HepG2 (cell line): ENCODE results near the gene ZMYND8. TPM values are rescaled to one million over a fixed set of nuclear protein-coding genes. Genes with fewer than 3 reads are reported as not detected.

ENCODE experiments used
- ATAC-seq: fragments of 200-7000 bp; cut with Tn5 transposase; 3 replicates; pipeline ENCODE4 v1.9.1; 2020; ENCODE audit warnings: mild to moderate bottlenecking, moderate library complexity
- BruUV-seq: library from RNA; stranded (reverse); fragments of 400-500 nt; replicated peaks from 2 replicates; lab custom pipeline; 2021; lab: Mats Ljungman, UMichigan
- CTCF ChIA-PET: fragments of 300-600 bp; formaldehyde crosslinking; extraction: SDS; loops from one replicate; lab custom pipeline; 2021; ENCODE audit warnings: low total read pairs, inconsistent platforms, low intra/inter-chr PET ratio; lab: Yijun Ruan, JAX
- POLR2A ChIA-PET: fragments of 350-600 bp; sonication (Branson Sonifier 250); formaldehyde crosslinking; loops from one replicate; lab custom pipeline; 2020; ENCODE audit warnings: antibody characterized with exemption, inconsistent platforms; lab: Yijun Ruan, JAX
- DNase-seq: peaks from one replicate; pipeline ENCODE4 v3.0.0-alpha.2; 2015; ENCODE audit warnings: low spot score
- FAIRE-seq: peaks from 3 replicates; lab custom pipeline; 2011; peaks lifted over from hg19 to GRCh38; lab: Jason Lieb, UNC
- H2AFZ ChIP-seq: one replicate; pipeline ENCODE4 v1.6.1; 2011; ENCODE audit warnings: low read length, inconsistent platforms
- H3K27ac ChIP-seq: fragments of 300-600 bp; 3 replicates; pipeline ENCODE4 v1.8.0; 2011; ENCODE audit warnings: mixed run types, mild to moderate bottlenecking, mixed read lengths, low read length, inconsistent platforms; ENCODE audit not compliant: insufficient read depth; ENCODE audit errors: extremely low read length
- H3K27me3 ChIP-seq, 2 experiments: fragments of 200-600 bp in 1 of 2; 2 replicates in 1 of 2; 3 replicates in 1 of 2; pipeline versions ENCODE4 v1.6.0 to v1.8.0; 2011; ENCODE audit warnings: low read length in 2 of 2, mild to moderate bottlenecking in 2 of 2, moderate library complexity in 2 of 2, inconsistent platforms in 1 of 2; ENCODE audit not compliant: insufficient read depth in 2 of 2, control insufficient read depth in 1 of 2
- H3K36me3 ChIP-seq, 2 experiments: fragments of 200-600 bp in 1 of 2; replicated peaks in 1 of 2; 2 replicates in 1 of 2; 3 replicates in 1 of 2; pipeline versions ENCODE4 v1.5.1 to v1.8.0; 2011; ENCODE audit warnings: low read length in 2 of 2, inconsistent platforms in 1 of 2; ENCODE audit not compliant: insufficient read depth in 2 of 2, control insufficient read depth in 1 of 2
- H3K4me1 ChIP-seq: 2 replicates; pipeline ENCODE4 v1.5.1; 2012; ENCODE audit warnings: low read length, inconsistent platforms; ENCODE audit not compliant: insufficient read depth
- H3K4me2 ChIP-seq: 2 replicates; pipeline ENCODE4 v1.6.0; 2011; ENCODE audit warnings: low read depth, low read length, inconsistent platforms
- H3K4me3 ChIP-seq, 3 experiments: fragments of 200-600 bp in 1 of 3; sonication (generic), shearing (Covaris generic) in 1 of 3; replicated peaks in 1 of 3; 2 replicates each; pipeline ENCODE4 v1.5.1; 2011 to 2016; ENCODE audit warnings: low read length in 3 of 3, inconsistent platforms in 2 of 3, low read depth in 2 of 3, mild to moderate bottlenecking in 2 of 3, control low read depth in 1 of 3, mixed read lengths in 1 of 3; ENCODE audit not compliant: insufficient read depth in 1 of 3
- H3K79me2 ChIP-seq: one replicate; pipeline ENCODE4 v1.6.1; 2011; ENCODE audit warnings: low read length, inconsistent platforms; ENCODE audit not compliant: insufficient read depth
- H3K9ac ChIP-seq: 2 replicates; pipeline ENCODE4 v1.6.0; 2011; ENCODE audit warnings: mild to moderate bottlenecking, low read depth, low read length, inconsistent platforms; ENCODE audit not compliant: insufficient read depth
- H3K9me3 ChIP-seq: 2 replicates; pipeline ENCODE4 v1.5.1; 2012; ENCODE audit warnings: mild to moderate bottlenecking, low read length
- H4K20me1 ChIP-seq: 2 replicates; pipeline ENCODE4 v1.6.0; 2011; ENCODE audit warnings: inconsistent platforms, mild to moderate bottlenecking, low read length, moderate library complexity; ENCODE audit not compliant: insufficient read depth
- CREM ChIP-seq, 2 experiments: sonication (generic) in 1 of 2; formaldehyde crosslinking in 1 of 2; IDR thresholded peaks; 2 replicates each; pipeline versions ENCODE4 v1.4.0 to v1.6.1; 2016 to 2020; ENCODE audit warnings: antibody characterized with exemption in 1 of 2, mild to moderate bottlenecking in 1 of 2, missing genetic modification reagents in 1 of 2
- ERF ChIP-seq: IDR thresholded peaks from 2 replicates; pipeline ENCODE4 v1.6.1; 2018; ENCODE audit warnings: missing biosample characterization, missing genetic modification reagents
- HDAC2 ChIP-seq: sonication (generic); formaldehyde crosslinking; IDR thresholded peaks from 2 replicates; pipeline ENCODE4 v1.4.0; 2020; ENCODE audit warnings: missing genetic modification reagents
- HOXA9 ChIP-seq: sonication (generic); formaldehyde crosslinking; IDR thresholded peaks from 2 replicates; pipeline ENCODE4 v1.8.1; 2022; ENCODE audit warnings: missing genetic modification reagents, mild to moderate bottlenecking, moderate library complexity, borderline replicate concordance
- NFIB ChIP-seq: sonication (generic); formaldehyde crosslinking; IDR thresholded peaks from 2 replicates; pipeline ENCODE4 v1.9.0; 2021; ENCODE audit warnings: missing genetic modification reagents, mild to moderate bottlenecking, borderline replicate concordance
- NFIC ChIP-seq: IDR thresholded peaks from 2 replicates; pipeline ENCODE4 v1.6.1; 2012; ENCODE audit warnings: mild to moderate bottlenecking, low read length, inconsistent platforms
- PCBP1 ChIP-seq: fragments of 200-400 bp; formaldehyde crosslinking; IDR thresholded peaks from 2 replicates; pipeline ENCODE4 v1.6.1; 2017; ENCODE audit warnings: mild to moderate bottlenecking, low read depth, low read length, borderline replicate concordance
- TCF7 ChIP-seq: sonication (generic); IDR thresholded peaks from 2 replicates; pipeline ENCODE4 v1.6.1; 2016; ENCODE audit warnings: antibody characterized with exemption, low read depth
- TOE1 ChIP-seq: sonication (generic); formaldehyde crosslinking; IDR thresholded peaks from 2 replicates; pipeline ENCODE4 v1.4.0; 2020; ENCODE audit warnings: mild to moderate bottlenecking, missing genetic modification reagents
- ZMYM3 ChIP-seq: sonication (generic); formaldehyde crosslinking; IDR thresholded peaks from 2 replicates; pipeline ENCODE4 v1.5.1; 2020; ENCODE audit warnings: mild to moderate bottlenecking, missing genetic modification reagents
- ZNF660 ChIP-seq: sonication (generic); formaldehyde crosslinking; IDR thresholded peaks from 2 replicates; pipeline ENCODE4 v1.5.1; 2020; ENCODE audit warnings: mild to moderate bottlenecking, low read depth, missing genetic modification reagents, borderline replicate concordance
- ZNF709 ChIP-seq: sonication (generic); formaldehyde crosslinking; IDR thresholded peaks from 2 replicates; pipeline ENCODE4 v1.5.0; 2020; ENCODE audit warnings: mild to moderate bottlenecking, missing genetic modification reagents
- WGBS: methylation state at CpG from one replicate; pipeline ENCODE4 v1.1.6; 2017; ENCODE audit warnings: low lambda C conversion rate; 5-methylcytosine and 5-hydroxymethylcytosine counted together
- in situ Hi-C: cut with HindIII; loops from 2 replicates; pipeline ENCODE4 v1.10.0; 2017; ENCODE audit warnings: low pct_unique_long_range_greater_than_20kb; ENCODE audit not compliant: extremely low pct_ligation_motif_present
- intact Hi-C: fragments of 100-400 bp; cut with micrococcal nuclease; formaldehyde crosslinking; loops from one replicate; pipeline ENCODE4 v1.10.0; 2022; ENCODE audit not compliant: unreplicated experiment
- polyA plus RNA-seq, 8 experiments: library from polyadenylated mRNA; depleted of rRNA in 3 of 8; stranded (reverse) in 7 of 8; unstranded in 1 of 8; fragments of >200 nt; fragmentation: Illumina TruSeq in 4 of 8; extraction: Trizol in 4 of 8; gene quantifications; 2 replicates each; pipeline versions ENCODE4 v1.2.1 to v1.2.3, GENCODE V29; 2011 to 2016; ENCODE audit warnings: low read depth in 4 of 8, missing spikeins in 1 of 8, mixed read lengths in 1 of 8; ENCODE audit not compliant: insufficient read depth in 1 of 8
- total RNA-seq, 5 experiments: library from RNA; depleted of rRNA; stranded (reverse); fragments of >200 nt; fragmentation: Illumina TruSeq; extraction: Trizol; gene quantifications; 2 replicates each; pipeline ENCODE4 v1.2.3, GENCODE V29; 2016; ENCODE audit warnings: low read depth in 1 of 5
- TF ChIP-seq, protein P1 (sequence below): sonication (generic); formaldehyde crosslinking; IDR thresholded peaks from 2 replicates; pipeline ENCODE4 v1.4.0; 2020; ENCODE audit warnings: mild to moderate bottlenecking, missing genetic modification reagents
- TF ChIP-seq, protein P2 (sequence below): sonication (generic); formaldehyde crosslinking; IDR thresholded peaks from 2 replicates; pipeline ENCODE4 v1.4.0; 2020; ENCODE audit warnings: missing genetic modification reagents, borderline replicate concordance
- TF ChIP-seq, protein P3 (sequence below): sonication (generic); formaldehyde crosslinking; IDR thresholded peaks from 2 replicates; pipeline ENCODE4 v1.5.0; 2020; ENCODE audit warnings: mild to moderate bottlenecking, missing genetic modification reagents

The ZMYND8 gene
- total and polyA plus RNA-seq, 2 of the 13 experiments (the other 11 are each of a cell fraction or from before 2014, with no cell fraction given): 53.9 to 84.7 TPM

DNA sequence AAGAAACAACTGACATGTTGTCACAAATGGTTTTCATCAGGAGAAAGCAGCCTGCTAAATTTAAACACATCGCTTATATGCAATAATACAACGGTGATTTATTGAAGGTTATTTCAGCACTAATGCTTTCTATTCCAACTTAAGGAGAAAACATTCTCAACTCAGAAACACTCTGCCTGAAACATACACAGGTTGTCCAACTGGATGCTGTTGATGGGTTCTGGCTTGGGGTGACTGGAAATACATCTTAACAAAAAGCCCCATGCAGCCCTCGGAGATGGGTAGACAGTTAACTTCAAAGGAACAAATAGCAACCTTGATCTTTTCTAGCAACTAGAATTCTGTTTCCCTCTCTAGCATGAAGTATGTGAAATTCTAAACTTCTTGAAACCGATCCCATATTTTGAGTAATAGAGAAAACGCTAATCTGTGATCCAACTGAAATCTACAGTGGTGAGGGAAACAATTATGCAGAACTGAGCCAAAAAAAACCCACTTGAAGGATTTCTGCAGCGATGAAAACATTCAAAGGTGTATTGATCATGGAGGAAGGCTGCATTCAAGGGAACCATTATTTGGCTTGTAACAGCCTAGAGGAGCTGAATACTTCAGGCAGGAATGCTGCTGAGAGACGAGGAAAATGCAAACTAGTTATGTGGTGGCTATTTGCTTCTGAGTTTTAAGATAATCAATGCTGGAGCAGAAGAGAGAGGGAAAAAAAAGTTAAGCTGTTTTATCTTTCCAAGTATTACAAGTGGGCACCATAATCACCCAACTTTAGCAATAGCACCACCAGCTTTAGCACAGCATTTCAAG is 6.9 kb downstream of the ZMYND8 start:
- BruUV-seq: no TSS peak
- 89% methylated on average over 7 of the region's 7 CpGs for WGBS
- Histone ChIP-seq H3K36me3 (peaks cover 22 to 65% of the 10 kb centered on the region in 2 experiments), H4K20me1 (peaks cover 79% of the 10 kb centered on the region), H3K27me3 (no peaks in the 10 kb centered on the region; a peak in 1 of 5 replicates), H3K79me2 (peaks cover 100% of the 10 kb centered on the region), H3K27ac (peak overlapping the region; percentile 0), H2AFZ (no peak overlapping the region), H3K4me3 (peak overlapping the region in 1 of 3 experiments; percentile 73; a peak in 1 of 6 replicates), H3K9me3 (no peaks in the 10 kb centered on the region), H3K4me1 (peaks cover 98% of the 10 kb centered on the region), H3K4me2 (peak overlapping the region; percentile 91), H3K9ac (peak overlapping the region; percentile 1; the same call in 1 of the 2 replicates)
- FAIRE-seq: no peak
- ChIA-PET CTCF (no interaction called here), POLR2A (interaction anchor here (1.0 to 6.7 kb wide), 4 partner anchors 8 to 28 kb away, joined by 3 to 184 read pairs (median 6); partner anchors contain the start of gene ZMYND8)
- DNase-seq: no peak
- in situ Hi-C loops (no loop called here), intact Hi-C loops (loop anchor here (2.0 kb wide), 1 partner anchor 15 kb away; no protein-coding TSS in a partner anchor)
- no peak for ATAC-seq
- TF ChIP-seq PCBP1: no peak
- TF ChIP-seq ZNF709 (CRISPR knock-in tag): no peak
- TF ChIP-seq ERF (CRISPR knock-in tag): no peak
- TF ChIP-seq CREM (IDR thresholded peaks at IDR 0.05): 0 out of 2 replicates have a peak, but pooled peaks have one; percentile 3
- TF ChIP-seq CREM (CRISPR knock-in tag; IDR thresholded peaks at IDR 0.05): no peak
- no peak for TF ChIP-seq HDAC2 (CRISPR knock-in tag)
- TF ChIP-seq, protein P1, sequence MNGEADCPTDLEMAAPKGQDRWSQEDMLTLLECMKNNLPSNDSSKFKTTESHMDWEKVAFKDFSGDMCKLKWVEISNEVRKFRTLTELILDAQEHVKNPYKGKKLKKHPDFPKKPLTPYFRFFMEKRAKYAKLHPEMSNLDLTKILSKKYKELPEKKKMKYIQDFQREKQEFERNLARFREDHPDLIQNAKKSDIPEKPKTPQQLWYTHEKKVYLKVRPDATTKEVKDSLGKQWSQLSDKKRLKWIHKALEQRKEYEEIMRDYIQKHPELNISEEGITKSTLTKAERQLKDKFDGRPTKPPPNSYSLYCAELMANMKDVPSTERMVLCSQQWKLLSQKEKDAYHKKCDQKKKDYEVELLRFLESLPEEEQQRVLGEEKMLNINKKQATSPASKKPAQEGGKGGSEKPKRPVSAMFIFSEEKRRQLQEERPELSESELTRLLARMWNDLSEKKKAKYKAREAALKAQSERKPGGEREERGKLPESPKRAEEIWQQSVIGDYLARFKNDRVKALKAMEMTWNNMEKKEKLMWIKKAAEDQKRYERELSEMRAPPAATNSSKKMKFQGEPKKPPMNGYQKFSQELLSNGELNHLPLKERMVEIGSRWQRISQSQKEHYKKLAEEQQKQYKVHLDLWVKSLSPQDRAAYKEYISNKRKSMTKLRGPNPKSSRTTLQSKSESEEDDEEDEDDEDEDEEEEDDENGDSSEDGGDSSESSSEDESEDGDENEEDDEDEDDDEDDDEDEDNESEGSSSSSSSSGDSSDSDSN: no peak
- TF ChIP-seq TOE1: no peak
- TF ChIP-seq HOXA9: no peak
- no peak for TF ChIP-seq TCF7
- TF ChIP-seq, protein P2, sequence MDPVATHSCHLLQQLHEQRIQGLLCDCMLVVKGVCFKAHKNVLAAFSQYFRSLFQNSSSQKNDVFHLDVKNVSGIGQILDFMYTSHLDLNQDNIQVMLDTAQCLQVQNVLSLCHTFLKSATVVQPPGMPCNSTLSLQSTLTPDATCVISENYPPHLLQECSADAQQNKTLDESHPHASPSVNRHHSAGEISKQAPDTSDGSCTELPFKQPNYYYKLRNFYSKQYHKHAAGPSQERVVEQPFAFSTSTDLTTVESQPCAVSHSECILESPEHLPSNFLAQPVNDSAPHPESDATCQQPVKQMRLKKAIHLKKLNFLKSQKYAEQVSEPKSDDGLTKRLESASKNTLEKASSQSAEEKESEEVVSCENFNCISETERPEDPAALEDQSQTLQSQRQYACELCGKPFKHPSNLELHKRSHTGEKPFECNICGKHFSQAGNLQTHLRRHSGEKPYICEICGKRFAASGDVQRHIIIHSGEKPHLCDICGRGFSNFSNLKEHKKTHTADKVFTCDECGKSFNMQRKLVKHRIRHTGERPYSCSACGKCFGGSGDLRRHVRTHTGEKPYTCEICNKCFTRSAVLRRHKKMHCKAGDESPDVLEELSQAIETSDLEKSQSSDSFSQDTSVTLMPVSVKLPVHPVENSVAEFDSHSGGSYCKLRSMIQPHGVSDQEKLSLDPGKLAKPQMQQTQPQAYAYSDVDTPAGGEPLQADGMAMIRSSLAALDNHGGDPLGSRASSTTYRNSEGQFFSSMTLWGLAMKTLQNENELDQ (CRISPR knock-in tag): no peak
- TF ChIP-seq, protein P3, sequence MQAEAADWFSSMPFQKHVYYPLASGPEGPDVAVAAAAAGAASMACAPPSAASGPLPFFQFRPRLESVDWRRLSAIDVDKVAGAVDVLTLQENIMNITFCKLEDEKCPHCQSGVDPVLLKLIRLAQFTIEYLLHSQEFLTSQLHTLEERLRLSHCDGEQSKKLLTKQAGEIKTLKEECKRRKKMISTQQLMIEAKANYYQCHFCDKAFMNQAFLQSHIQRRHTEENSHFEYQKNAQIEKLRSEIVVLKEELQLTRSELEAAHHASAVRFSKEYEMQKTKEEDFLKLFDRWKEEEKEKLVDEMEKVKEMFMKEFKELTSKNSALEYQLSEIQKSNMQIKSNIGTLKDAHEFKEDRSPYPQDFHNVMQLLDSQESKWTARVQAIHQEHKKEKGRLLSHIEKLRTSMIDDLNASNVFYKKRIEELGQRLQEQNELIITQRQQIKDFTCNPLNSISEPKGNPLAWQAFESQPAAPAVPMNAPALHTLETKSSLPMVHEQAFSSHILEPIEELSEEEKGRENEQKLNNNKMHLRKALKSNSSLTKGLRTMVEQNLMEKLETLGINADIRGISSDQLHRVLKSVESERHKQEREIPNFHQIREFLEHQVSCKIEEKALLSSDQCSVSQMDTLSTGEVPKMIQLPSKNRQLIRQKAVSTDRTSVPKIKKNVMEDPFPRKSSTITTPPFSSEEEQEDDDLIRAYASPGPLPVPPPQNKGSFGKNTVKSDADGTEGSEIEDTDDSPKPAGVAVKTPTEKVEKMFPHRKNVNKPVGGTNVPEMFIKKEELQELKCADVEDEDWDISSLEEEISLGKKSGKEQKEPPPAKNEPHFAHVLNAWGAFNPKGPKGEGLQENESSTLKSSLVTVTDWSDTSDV (CRISPR knock-in tag): no peak
- TF ChIP-seq ZMYM3 (CRISPR knock-in tag): no peak
- no peak for TF ChIP-seq NFIB (CRISPR knock-in tag)
- 0 out of 2 replicates have a peak, but pooled peaks have one; percentile 20 for TF ChIP-seq NFIC
- no peak for TF ChIP-seq ZNF660 (CRISPR knock-in tag)
